BE2C (cell line): ENCODE data around the gene MAB21L3.

Experiments used
- DNase-seq: peaks from one replicate; pipeline ENCODE4 v3.0.0-alpha.2; 2020
- H3K27me3 ChIP-seq: fragments of 250-450 bp; sonication (Bioruptor Pico); 2 replicates; pipeline ENCODE4 v1.5.1; 2020; ENCODE audit warnings: mild to moderate bottlenecking
- H3K36me3 ChIP-seq: fragments of 250-450 bp; sonication (Bioruptor Pico); 2 replicates; pipeline ENCODE4 v1.5.1; 2020; ENCODE audit warnings: mild to moderate bottlenecking
- H3K4me1 ChIP-seq: fragments of 250-450 bp; sonication (Bioruptor Pico); 2 replicates; pipeline ENCODE4 v1.5.1; 2020
- H3K4me3 ChIP-seq: 2 replicates; pipeline ENCODE4 v1.5.1; 2011; ENCODE audit warnings: low read depth, low read length
- H3K9me3 ChIP-seq: fragments of 250-450 bp; sonication (Bioruptor Pico); 2 replicates; pipeline ENCODE4 v1.5.1; 2020
- CTCF ChIP-seq: IDR thresholded peaks from 2 replicates; pipeline ENCODE4 v1.5.1; 2012; ENCODE audit warnings: mild to moderate bottlenecking, low read depth, low read length

Gene MAB21L3

DNA sequence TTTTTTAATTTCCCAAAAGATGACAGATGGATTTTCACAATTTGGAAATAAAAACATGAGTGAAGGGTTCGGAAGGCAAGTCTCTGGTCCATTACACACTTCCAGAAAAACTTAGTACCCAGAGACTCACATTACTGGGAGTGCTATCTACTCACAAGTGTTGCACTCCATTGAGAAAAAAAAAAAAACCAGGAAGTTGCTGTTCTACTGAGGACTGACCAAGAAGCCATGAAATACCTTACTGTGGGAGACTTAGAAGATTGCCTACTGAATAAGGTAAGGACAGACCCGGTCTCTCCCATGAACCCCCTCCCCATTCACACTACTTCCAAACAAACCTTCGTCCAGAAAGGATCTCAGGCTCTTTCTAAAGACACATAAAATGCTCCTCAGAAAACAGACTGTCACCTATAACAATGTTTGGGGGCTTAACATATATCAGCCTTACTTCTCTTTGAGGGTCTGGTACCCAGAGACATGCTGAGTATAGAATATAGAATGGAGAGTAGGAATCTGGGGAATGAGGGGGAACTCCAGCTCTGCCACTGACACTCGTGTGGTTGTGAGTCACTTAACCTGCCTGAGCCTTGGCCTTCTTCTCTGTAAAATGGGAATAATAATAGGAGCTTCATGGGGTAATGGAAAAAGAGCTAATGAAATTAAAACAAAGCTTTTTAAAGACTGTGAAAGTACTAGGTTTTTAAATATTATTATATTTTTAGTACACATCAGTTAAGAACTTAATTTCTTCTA is 1.4 kb downstream of the MAB21L3 start:
- no peak overlapping the region for H3K4me3 ChIP-seq
- no peaks in the 10 kb centered on the region for H3K4me1 ChIP-seq
- H3K9me3 ChIP-seq = no peaks in the 10 kb centered on the region
- H3K27me3 ChIP-seq = no peaks in the 10 kb centered on the region; the same call in none of the 2 replicates
- no peaks in the 10 kb centered on the region for H3K36me3 ChIP-seq
- DNase-seq = no peak
- TF ChIP-seq CTCF = no peak

- Histone ChIP-seq H3K27me3 (no peaks in the 10 kb centered on the region; the same call in 1 of the 2 replicates), H3K9me3 (no peaks in the 10 kb centered on the region), H3K4me1 (no peaks in the 10 kb centered on the region), H3K4me3 (no peak overlapping the region), H3K36me3 (no peaks in the 10 kb centered on the region)
- DNase-seq = no peak
- no peak for TF ChIP-seq CTCF
These were observed 2.4 kb downstream of the MAB21L3 start for GRCh38 chr1:116113615-116114014.

- no peaks in the 10 kb centered on the region for H3K4me1 ChIP-seq
- no peaks in the 10 kb centered on the region for H3K27me3 ChIP-seq
- no peaks in the 10 kb centered on the region for H3K36me3 ChIP-seq
- no peak for DNase-seq
- H3K9me3 ChIP-seq = no peaks in the 10 kb centered on the region
- no peak for TF ChIP-seq CTCF
- no peak overlapping the region for H3K4me3 ChIP-seq
These were observed 4.6 kb downstream of the MAB21L3 start for GRCh38 chr1:116115476-116116439.

DNA sequence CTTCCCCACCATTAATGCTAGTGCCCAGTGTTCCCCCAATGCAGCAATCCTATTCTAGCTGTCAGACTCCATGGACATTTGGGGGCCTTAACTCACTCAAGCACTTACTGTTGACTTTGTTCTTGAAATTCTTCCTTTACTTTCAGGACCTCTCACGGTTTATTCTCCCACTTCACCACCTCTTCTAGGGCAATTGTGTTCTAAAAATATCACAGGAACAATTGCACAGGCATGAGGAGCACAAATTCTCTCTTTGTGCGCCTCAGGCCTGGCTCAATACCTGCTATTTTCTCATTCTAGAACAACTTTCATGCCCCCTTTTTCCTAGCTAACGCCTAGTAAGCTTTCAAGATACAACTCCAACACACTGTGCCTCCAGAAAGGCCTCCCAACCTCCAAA is 7.3 kb downstream of the MAB21L3 start:
- no peaks in the 10 kb centered on the region for H3K36me3 ChIP-seq
- H3K4me3 ChIP-seq = no peak overlapping the region
- no peak for DNase-seq
- H3K9me3 ChIP-seq = no peaks in the 10 kb centered on the region
- no peaks in the 10 kb centered on the region for H3K27me3 ChIP-seq
- no peak for TF ChIP-seq CTCF
- no peaks in the 10 kb centered on the region for H3K4me1 ChIP-seq

DNA sequence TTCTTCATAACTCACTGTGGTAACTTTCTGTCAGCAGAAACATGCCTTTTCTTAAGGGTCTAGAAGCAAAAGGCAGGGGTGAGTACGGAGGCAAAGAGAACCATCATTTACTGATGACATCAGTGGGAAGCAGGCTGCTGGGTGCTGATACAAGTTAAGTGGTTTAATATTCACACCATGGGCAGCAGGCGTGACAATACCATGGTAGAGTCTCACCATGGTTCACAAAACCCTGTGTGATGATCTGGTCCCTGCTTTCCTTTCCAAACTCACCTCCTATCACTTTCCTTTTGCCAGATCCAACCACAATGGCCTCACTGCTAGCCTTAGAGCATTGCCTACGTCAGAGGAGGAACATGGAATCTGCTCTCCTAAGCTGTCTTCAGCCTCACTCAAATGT is 8.7 kb downstream of the MAB21L3 start:
- Histone ChIP-seq H3K9me3 (no peaks in the 10 kb centered on the region), H3K4me1 (no peaks in the 10 kb centered on the region), H3K4me3 (no peak overlapping the region), H3K27me3 (no peaks in the 10 kb centered on the region), H3K36me3 (no peaks in the 10 kb centered on the region)
- TF ChIP-seq CTCF = no peak
- DNase-seq = no peak
